HepG2 (cell line): ENCODE data around the gene GMEB1. TPM values are rescaled to one million over a fixed set of nuclear protein-coding genes. Genes with fewer than 3 reads are reported as not detected.

Source experiments
- CCAR2 ChIP-seq: fragments of 200-400 bp; formaldehyde crosslinking; optimal IDR thresholded peaks from 2 replicates; pipeline ENCODE3; 2018; ENCODE audit warnings: low read depth, mild to moderate bottlenecking, low read length, moderate library complexity
- GMEB1 ChIP-seq: sonication (generic); formaldehyde crosslinking; IDR thresholded peaks from 2 replicates; pipeline ENCODE4 v1.5.1; 2020; ENCODE audit warnings: missing genetic modification reagents, mild to moderate bottlenecking, borderline replicate concordance
- GTF3A ChIP-seq: sonication (generic); formaldehyde crosslinking; conservative IDR thresholded peaks from 2 replicates; pipeline ENCODE4 v1.4.0; 2020; ENCODE audit warnings: mild to moderate bottlenecking, missing genetic modification reagents
- GZF1 ChIP-seq: sonication (generic); formaldehyde crosslinking; IDR thresholded peaks from 2 replicates; pipeline ENCODE4 v1.5.1; 2020; ENCODE audit warnings: mild to moderate bottlenecking, missing genetic modification reagents
- HMG20B ChIP-seq: conservative IDR thresholded peaks from 2 replicates; pipeline ENCODE4 v1.6.1; 2016; ENCODE audit warnings: missing genetic modification reagents, missing compliant biosample characterization
- HNRNPH1 ChIP-seq: fragments of 200-400 bp; formaldehyde crosslinking; optimal IDR thresholded peaks from 2 replicates; pipeline ENCODE3; 2017; ENCODE audit warnings: mild to moderate bottlenecking, low read depth, low read length
- HNRNPL ChIP-seq: fragments of 200-400 bp; formaldehyde crosslinking; IDR thresholded peaks from 2 replicates; pipeline ENCODE4 v1.6.1; 2017; ENCODE audit warnings: mild to moderate bottlenecking, low read depth, low read length
- KLF16 ChIP-seq, 2 experiments: sonication (generic) in 1 of 2; formaldehyde crosslinking in 1 of 2; IDR thresholded peaks; 2 replicates each; pipeline versions ENCODE4 v1.6.1 to v1.8.0; 2016 to 2023; ENCODE audit warnings: missing genetic modification reagents in 2 of 2, missing compliant biosample characterization in 1 of 2
- KLF6 ChIP-seq: IDR thresholded peaks from 2 replicates; pipeline ENCODE4 v1.8.0; 2016; ENCODE audit warnings: missing biosample characterization, missing genetic modification reagents
- MED1 ChIP-seq: sonication (generic); formaldehyde crosslinking; IDR thresholded peaks from 2 replicates; pipeline ENCODE4 v1.4.0; 2020; ENCODE audit warnings: missing genetic modification reagents
- NRL ChIP-seq: sonication (generic); formaldehyde crosslinking; IDR thresholded peaks from 2 replicates; pipeline ENCODE4 v1.5.0; 2020; ENCODE audit warnings: missing genetic modification reagents, mild to moderate bottlenecking, moderate library complexity, borderline replicate concordance
- RCOR2 ChIP-seq: IDR thresholded peaks from 2 replicates; pipeline ENCODE4 v1.6.1; 2016; ENCODE audit warnings: missing biosample characterization, missing genetic modification reagents
- SOX5 ChIP-seq: IDR thresholded peaks from 2 replicates; pipeline ENCODE4 v1.6.1; 2016; ENCODE audit warnings: borderline replicate concordance
- YEATS4 ChIP-seq: sonication (generic); formaldehyde crosslinking; IDR thresholded peaks from 2 replicates; pipeline ENCODE4 v1.4.0; 2020; ENCODE audit warnings: missing genetic modification reagents, borderline replicate concordance
- ZEB1 ChIP-seq: IDR thresholded peaks from 2 replicates; pipeline ENCODE4 v1.6.1; 2012; ENCODE audit warnings: mild to moderate bottlenecking, low read depth, inconsistent platforms; ENCODE audit not compliant: insufficient replicate concordance
- ZFX ChIP-seq: sonication (generic); formaldehyde crosslinking; IDR thresholded peaks from 2 replicates; pipeline ENCODE4 v1.4.0; 2020; ENCODE audit warnings: mild to moderate bottlenecking, low read depth, missing genetic modification reagents, moderate library complexity
- ZGPAT ChIP-seq: IDR thresholded peaks from 2 replicates; pipeline ENCODE4 v1.6.1; 2016; ENCODE audit warnings: mild to moderate bottlenecking
- ZNF136 ChIP-seq: sonication (generic); formaldehyde crosslinking; IDR thresholded peaks from 2 replicates; pipeline ENCODE4 v1.8.1; 2022; ENCODE audit warnings: low read depth, mild to moderate bottlenecking, moderate library complexity, missing genetic modification reagents
- ZNF224 ChIP-seq: sonication (generic); formaldehyde crosslinking; IDR thresholded peaks from 2 replicates; pipeline ENCODE4 v1.5.0; 2020; ENCODE audit warnings: mild to moderate bottlenecking, missing genetic modification reagents
- ZNF3 ChIP-seq: IDR thresholded peaks from 2 replicates; pipeline ENCODE4 v1.7.0; 2017; ENCODE audit warnings: inconsistent platforms
- ZNF674 ChIP-seq: sonication (generic); formaldehyde crosslinking; IDR thresholded peaks from 2 replicates; pipeline ENCODE4 v1.5.0; 2020; ENCODE audit warnings: low read depth, mild to moderate bottlenecking, missing genetic modification reagents
- ZNF749 ChIP-seq: sonication (generic); formaldehyde crosslinking; IDR thresholded peaks from 2 replicates; pipeline ENCODE4 v1.8.0; 2022; ENCODE audit warnings: mild to moderate bottlenecking, missing genetic modification reagents, moderate library complexity, borderline replicate concordance
- ZNF792 ChIP-seq: IDR thresholded peaks from 2 replicates; pipeline ENCODE4 v1.6.1; 2016
- polyA plus RNA-seq, 8 experiments: library from polyadenylated mRNA; depleted of rRNA in 3 of 8; stranded (reverse) in 7 of 8; unstranded in 1 of 8; fragments of >200 nt; fragmentation: Illumina TruSeq in 4 of 8; extraction: Trizol in 4 of 8; gene quantifications; 2 replicates each; pipeline versions ENCODE4 v1.2.1 to v1.2.3, GENCODE V29; 2011 to 2016; ENCODE audit warnings: low read depth in 4 of 8, missing spikeins in 1 of 8, mixed read lengths in 1 of 8; ENCODE audit not compliant: insufficient read depth in 1 of 8
- total RNA-seq, 5 experiments: library from RNA; depleted of rRNA; stranded (reverse); fragments of >200 nt; fragmentation: Illumina TruSeq; extraction: Trizol; gene quantifications; 2 replicates each; pipeline ENCODE4 v1.2.3, GENCODE V29; 2016; ENCODE audit warnings: low read depth in 1 of 5

GMEB1 gene
- total and polyA plus RNA-seq, 2 of the 13 experiments (the other 11 are each of a cell fraction or from before 2014, with no cell fraction given), result 3.0 to 6.0 TPM

GRCh38 chr1:28648474-28649198 is 19.9 kb upstream of the GMEB1 start, which contains the start of gene RNU11 (continued):
- TF ChIP-seq ZGPAT (CRISPR knock-in tag), result peak; percentile 99
- peak; percentile 87 for TF ChIP-seq ZNF792 (CRISPR knock-in tag)
- peak in 1 of 2 experiments; percentile 99; a peak in 2 of 4 replicates for TF ChIP-seq KLF16 (CRISPR knock-in tag; IDR thresholded peaks at IDR 0.05)
- TF ChIP-seq SOX5 (CRISPR knock-in tag), result peak; percentile 76
- peak; percentile 100 for TF ChIP-seq MED1 (CRISPR knock-in tag)
- TF ChIP-seq YEATS4 (CRISPR knock-in tag), result peak; percentile 79; the same call in 1 of the 2 replicates
- no peak for TF ChIP-seq NRL (CRISPR knock-in tag)
- TF ChIP-seq HNRNPH1, result peak; percentile 85
- peak; percentile 62; the same call in 1 of the 2 replicates for TF ChIP-seq ZNF3
- TF ChIP-seq ZEB1, result no peak
- peak; percentile 93; the same call in 1 of the 2 replicates for TF ChIP-seq KLF6 (CRISPR knock-in tag)
- TF ChIP-seq RCOR2 (CRISPR knock-in tag), result peak; percentile 63; the same call in 1 of the 2 replicates
- TF ChIP-seq HMG20B (CRISPR knock-in tag), result peak; percentile 73
- TF ChIP-seq ZNF136, result no peak; the same call in 1 of the 2 replicates
- TF ChIP-seq ZNF674, result no peak
- TF ChIP-seq CCAR2, result no peak
- TF ChIP-seq GTF3A (CRISPR knock-in tag), result peak; percentile 89; the same call in 1 of the 2 replicates
- peak; percentile 60 for TF ChIP-seq ZFX (CRISPR knock-in tag)
- peak; percentile 79; the same call in 1 of the 2 replicates for TF ChIP-seq GMEB1 (CRISPR knock-in tag)
- TF ChIP-seq ZNF749 (CRISPR knock-in tag), result peak; percentile 65; the same call in 1 of the 2 replicates
- no peak for TF ChIP-seq HNRNPL
- no peak; the same call in 1 of the 2 replicates for TF ChIP-seq GZF1 (CRISPR knock-in tag)
- peak; percentile 78; the same call in 1 of the 2 replicates for TF ChIP-seq ZNF224 (CRISPR knock-in tag)
